Stomach (tissue), 9 donors: ENCODE measurements around the gene FOSL1. TPM values are rescaled to one million over a fixed set of nuclear protein-coding genes. Genes with fewer than 3 reads are reported as not detected.

Source experiments
- DNase-seq, 2 donors: peaks; one replicate each; pipeline versions ENCODE4 v3.0.0 to v3.0.0-alpha.2; 2013 to 2019
- H3K27ac ChIP-seq, 5 donors: fragments of 200-600 bp in 4 of 5; sonication (generic) in 4 of 5; one replicate each; pipeline ENCODE4 v1.5.1; 2013 to 2019; ENCODE audit warnings: mild to moderate bottlenecking in 1 of 5, moderate library complexity in 1 of 5
- H3K27me3 ChIP-seq, 3 donors: fragments of 200-600 bp; sonication (generic); one replicate each; pipeline ENCODE4 v1.5.1; 2017 to 2019; ENCODE audit warnings: mixed run types in 1 of 3
- H3K36me3 ChIP-seq, 4 donors: fragments of 200-600 bp; sonication (generic); 1 replicate in 3 of 4; 2 replicates in 1 of 4; pipeline ENCODE4 v1.5.1; 2016 to 2019
- H3K4me1 ChIP-seq, 4 donors: fragments of 200-600 bp; sonication (generic); one replicate each; pipeline ENCODE4 v1.5.1; 2016 to 2019
- H3K4me3 ChIP-seq, 4 donors: fragments of 200-600 bp; sonication (generic) in 3 of 4; one replicate each; pipeline ENCODE4 v1.5.1; 2016 to 2019; ENCODE audit warnings: mild to moderate bottlenecking in 1 of 4
- H3K9me3 ChIP-seq, 4 donors: fragments of 200-600 bp; sonication (generic); one replicate each; pipeline ENCODE4 v1.5.1; 2016 to 2019
- CTCF ChIP-seq, 7 experiments: fragments of 450-650 bp in 4 of 7; fragments of 200-600 bp in 3 of 7; sonication (generic) in 3 of 7; IDR thresholded peaks; one replicate each; pipeline ENCODE4 v1.5.1; 2016 to 2019; ENCODE audit warnings: antibody characterized with exemption in 7 of 7, control low read depth in 2 of 7, mild to moderate bottlenecking in 1 of 7
- EP300 ChIP-seq: sonication (generic); formaldehyde crosslinking; IDR thresholded peaks from one replicate; pipeline ENCODE4 v1.6.1; 2017; ENCODE audit warnings: antibody characterized with exemption
- POLR2A ChIP-seq, 4 donors: fragments of 450-650 bp; IDR thresholded peaks; one replicate each; pipeline ENCODE4 v1.6.1; 2016; ENCODE audit warnings: antibody characterized with exemption in 4 of 4, control low read depth in 2 of 4, mild to moderate bottlenecking in 1 of 4, moderate library complexity in 1 of 4
- POLR2AphosphoS5 ChIP-seq, 3 donors: sonication (generic); formaldehyde crosslinking; IDR thresholded peaks; one replicate each; pipeline ENCODE4 v1.6.1; 2016; ENCODE audit warnings: antibody characterized with exemption in 3 of 3
- WGBS, 5 donors: extraction: QIAGEN DNeasy Blood & Tissue Kit in 3 of 5; methylation state at CpG; one replicate each; pipeline versions ENCODE4 v1.1.5 to v1.1.7; 2013 to 2018; 5-methylcytosine and 5-hydroxymethylcytosine counted together
- intact Hi-C: fragments of 100-400 bp; cut with DNase I; formaldehyde crosslinking; loops from one replicate; pipeline ENCODE4 v1.15.1; 2023; ENCODE audit warnings: low total_unique reads
- polyA plus RNA-seq, 3 donors: library from polyadenylated mRNA; stranded (reverse); fragments of 200-250 nt; gene quantifications; one replicate each; pipeline ENCODE4 v1.2.3, GENCODE V29; 2013
- total RNA-seq, 5 donors: library from RNA; depleted of rRNA; stranded (reverse); fragments of >200 nt; gene quantifications; one replicate each; pipeline versions ENCODE4 v1.1.0 to v1.2.3, GENCODE V29; 2014 to 2016
- donor health status: healthy with polysubstance abuse.
- donor health status: Bipolar disorder and iron deficiency.
- donor health status: healthy.

Gene FOSL1
- total and polyA plus RNA-seq, 8 donors: 1.7 to 43.3 (median 10.6) TPM; not detected in 2

- Histone ChIP-seq H3K27me3 (no peaks in the 10 kb centered on the region), H3K4me1 (peaks cover 8 to 24% (median 16%) of the 10 kb centered on the region in 4 donors), H3K36me3 (peaks cover 9 to 26% (median 23%) of the 10 kb centered on the region in 4 donors), H3K27ac (no peak overlapping the region), H3K4me3 (no peak overlapping the region), H3K9me3 (peaks cover 0 to 7% (median 0%) of the 10 kb centered on the region in 4 donors)
- intact Hi-C loops: no loop called here
- WGBS, 5 donors: 65 to 80% (median 75%) methylated on average over 3 of the region's 3 CpGs
- no peak for TF ChIP-seq POLR2AphosphoS5 (IDR thresholded peaks at IDR 0.05)
- no peak for TF ChIP-seq EP300
- DNase-seq: no peak
Observed at GRCh38 chr11:65847746-65848145, 52.4 kb downstream of the FOSL1 start.

GRCh38 chr11:65844231-65844872, 55.8 kb downstream of the FOSL1 start:
- H3K27me3 ChIP-seq: no peaks in the 10 kb centered on the region
- H3K36me3 ChIP-seq: no peaks in the 10 kb centered on the region
- peak overlapping the region in 2 of 5 donors; percentile 13 to 49 for H3K27ac ChIP-seq
- WGBS, 5 donors: 48 to 74% (median 61%) methylated on average over 10 of the region's 10 CpGs
- H3K4me3 ChIP-seq: no peak overlapping the region
- intact Hi-C loops: no loop called here
- peak in 1 of 2 donors; percentile 61 for DNase-seq
- no peaks in the 10 kb centered on the region for H3K9me3 ChIP-seq
- H3K4me1 ChIP-seq: peaks cover 8 to 12% (median 10%) of the 10 kb centered on the region in 4 donors
- TF ChIP-seq POLR2A (IDR thresholded peaks at IDR 0.05) (no peak), EP300 (no peak), CTCF (IDR thresholded peaks at IDR 0.05) (no peak), POLR2AphosphoS5 (IDR thresholded peaks at IDR 0.05) (no peak)

GRCh38 chr11:65843811-65844210, 56.4 kb downstream of the FOSL1 start:
- H3K4me3 ChIP-seq: no peak overlapping the region
- H3K9me3 ChIP-seq: no peaks in the 10 kb centered on the region
- H3K27ac ChIP-seq: peak overlapping the region in 2 of 5 donors; percentile 13 to 49
- intact Hi-C loops: no loop called here
- peaks cover 6 to 12% (median 8%) of the 10 kb centered on the region in 4 donors for H3K4me1 ChIP-seq
- peak in 1 of 2 donors; percentile 30 for DNase-seq
- TF ChIP-seq EP300 (no peak), POLR2AphosphoS5 (IDR thresholded peaks at IDR 0.05) (no peak), POLR2A (IDR thresholded peaks at IDR 0.05) (no peak), CTCF (IDR thresholded peaks at IDR 0.05) (no peak)
- H3K27me3 ChIP-seq: no peaks in the 10 kb centered on the region
- no peaks in the 10 kb centered on the region for H3K36me3 ChIP-seq
- WGBS, 5 donors: 36 to 67% (median 49%) methylated on average over 3 of the region's 3 CpGs

- Histone ChIP-seq H3K4me1 (peaks cover 6 to 12% (median 8%) of the 10 kb centered on the region in 4 donors), H3K27ac (no peak overlapping the region), H3K36me3 (no peaks in the 10 kb centered on the region), H3K27me3 (no peaks in the 10 kb centered on the region), H3K9me3 (no peaks in the 10 kb centered on the region), H3K4me3 (no peak overlapping the region)
- intact Hi-C loops: no loop called here
- no peak for TF ChIP-seq POLR2A (IDR thresholded peaks at IDR 0.05)
- no peak for TF ChIP-seq POLR2AphosphoS5 (IDR thresholded peaks at IDR 0.05)
- TF ChIP-seq CTCF (IDR thresholded peaks at IDR 0.05): no peak
- TF ChIP-seq EP300: no peak
- DNase-seq: no peak
- 68 to 89% (median 81%) methylated on average over 3 to 4 of the region's 4 CpGs for WGBS, 5 donors
Observed at GRCh38 chr11:65842144-65842543, 58.0 kb downstream of the FOSL1 start.

Other genes with a start within 250 kb of the FOSL1 start
- gene RELA, start 237.5 kb downstream of the FOSL1 start, total RNA-seq: 10 to 100 TPM; 27.4 to 68.8 (median 54.0) TPM
- gene RELA, start 237.5 kb downstream of the FOSL1 start, polyA plus RNA-seq: 10 to 100 TPM; 37.9 to 56.8 (median 39.2) TPM
- gene KAT5, start 188.1 kb downstream of the FOSL1 start, total RNA-seq: 10 to 100 TPM; 13.3 to 99.1 (median 58.7) TPM
- 10 to 100 TPM; 51.5 to 76.8 (median 53.5) TPM for gene KAT5, start 188.1 kb downstream of the FOSL1 start, polyA plus RNA-seq
- 100 to 1,000 TPM in 1 of 5 donors, 10 to 100 TPM in 4; 14.1 to 171 (median 49.0) TPM for gene RNASEH2C, start 179.6 kb downstream of the FOSL1 start, total RNA-seq
- gene RNASEH2C, start 179.6 kb downstream of the FOSL1 start, polyA plus RNA-seq: 10 to 100 TPM; 69.2 to 86.4 (median 83.9) TPM
- 10 to 100 TPM in 4 of 5 donors, 1 to 10 TPM in 1; 7.3 to 44.9 (median 19.6) TPM for gene AP5B1, start 119.4 kb downstream of the FOSL1 start, total RNA-seq
- 1 to 10 TPM; 3.6 to 5.1 (median 3.7) TPM for gene AP5B1, start 119.4 kb downstream of the FOSL1 start, polyA plus RNA-seq
- gene OVOL1, start 113.3 kb downstream of the FOSL1 start, total RNA-seq: 100 to 1,000 TPM in 1 of 5 donors, 10 to 100 TPM in 1, 1 to 10 TPM in 2, not detected in 1; 1.2 to 120 (median 9.9) TPM
- gene OVOL1, start 113.3 kb downstream of the FOSL1 start, polyA plus RNA-seq: 1 to 10 TPM in 2 of 3 donors, under 1 TPM in 1; 0.92 to 7.8 (median 1.3) TPM
- 1 to 10 TPM in 2 of 5 donors, under 1 TPM in 1, not detected in 2; 0.29 to 1.4 (median 1.3) TPM for gene SNX32, start 66.4 kb downstream of the FOSL1 start, total RNA-seq
- under 1 TPM; 0.25 to 0.90 (median 0.61) TPM for gene SNX32, start 66.4 kb downstream of the FOSL1 start, polyA plus RNA-seq
- gene CFL1, start 42.2 kb downstream of the FOSL1 start, total RNA-seq: 1,000 to 10,000 TPM in 1 of 5 donors, 100 to 1,000 TPM in 4; 389 to 1,430 (median 677) TPM
- gene CFL1, start 42.2 kb downstream of the FOSL1 start, polyA plus RNA-seq: 100 to 1,000 TPM; 534 to 874 (median 658) TPM
- 100 to 1,000 TPM in 2 of 5 donors, 10 to 100 TPM in 3; 26.4 to 162 (median 81.1) TPM for gene MUS81, start 40.0 kb downstream of the FOSL1 start, total RNA-seq
- 10 to 100 TPM; 32.7 to 64.6 (median 32.9) TPM for gene MUS81, start 40.0 kb downstream of the FOSL1 start, polyA plus RNA-seq
- 10 to 100 TPM; 21.0 to 34.4 (median 23.3) TPM for gene EFEMP2, start 27.6 kb downstream of the FOSL1 start, total RNA-seq
- 10 to 100 TPM; 31.8 to 37.9 (median 36.0) TPM for gene EFEMP2, start 27.6 kb downstream of the FOSL1 start, polyA plus RNA-seq
- 1 to 10 TPM in 2 of 5 donors, under 1 TPM in 1, not detected in 2; 0.58 to 2.2 (median 1.1) TPM for gene CTSW, start 20.6 kb downstream of the FOSL1 start, total RNA-seq
- gene CTSW, start 20.6 kb downstream of the FOSL1 start, polyA plus RNA-seq: 1 to 10 TPM in 2 of 3 donors, under 1 TPM in 1; 0.43 to 2.7 (median 1.6) TPM
- gene FIBP, start 11.9 kb downstream of the FOSL1 start, total RNA-seq: 100 to 1,000 TPM in 2 of 5 donors, 10 to 100 TPM in 3; 25.4 to 488 (median 74.3) TPM
- gene FIBP, start 11.9 kb downstream of the FOSL1 start, polyA plus RNA-seq: 10 to 100 TPM; 45.2 to 76.5 (median 66.0) TPM
- 10 to 100 TPM in 4 of 5 donors, 1 to 10 TPM in 1; 7.0 to 68.9 (median 20.6) TPM for gene CCDC85B, start 9.7 kb downstream of the FOSL1 start, total RNA-seq
- gene CCDC85B, start 9.7 kb downstream of the FOSL1 start, polyA plus RNA-seq: 10 to 100 TPM; 25.1 to 50.4 (median 42.5) TPM
- 10 to 100 TPM in 3 of 5 donors, 1 to 10 TPM in 2; 3.1 to 16.8 (median 10.1) TPM for gene C11orf68, start 18.7 kb upstream of the FOSL1 start, total RNA-seq
- gene C11orf68, start 18.7 kb upstream of the FOSL1 start, polyA plus RNA-seq: 10 to 100 TPM; 26.9 to 31.3 (median 29.6) TPM
- gene DRAP1, start 19.0 kb upstream of the FOSL1 start, total RNA-seq: 100 to 1,000 TPM in 1 of 5 donors, 10 to 100 TPM in 4; 13.3 to 133 (median 49.2) TPM
- gene DRAP1, start 19.0 kb upstream of the FOSL1 start, polyA plus RNA-seq: 10 to 100 TPM; 64.0 to 89.2 (median 77.9) TPM
- not detected for gene TSGA10IP, start 45.1 kb upstream of the FOSL1 start, total RNA-seq
- gene TSGA10IP, start 45.1 kb upstream of the FOSL1 start, polyA plus RNA-seq: not detected
- 100 to 1,000 TPM in 2 of 5 donors, 10 to 100 TPM in 3; 26.1 to 278 (median 38.4) TPM for gene SART1, start 61.3 kb upstream of the FOSL1 start, total RNA-seq
- 10 to 100 TPM; 76.1 to 93.2 (median 88.9) TPM for gene SART1, start 61.3 kb upstream of the FOSL1 start, polyA plus RNA-seq
- 10 to 100 TPM in 2 of 5 donors, 1 to 10 TPM in 2, not detected in 1; 3.8 to 26.1 (median 12.9) TPM for gene EIF1AD, start 101.8 kb upstream of the FOSL1 start, total RNA-seq
- gene EIF1AD, start 101.8 kb upstream of the FOSL1 start, polyA plus RNA-seq: 10 to 100 TPM; 10.5 to 13.6 (median 13.1) TPM
- gene BANF1, start 102.1 kb upstream of the FOSL1 start, total RNA-seq: 10 to 100 TPM; 12.3 to 58.4 (median 27.2) TPM
- 100 to 1,000 TPM; 150 to 207 (median 180) TPM for gene BANF1, start 102.1 kb upstream of the FOSL1 start, polyA plus RNA-seq
- 10 to 100 TPM in 1 of 5 donors, not detected in 4; 47.8 TPM for gene CST6, start 111.6 kb upstream of the FOSL1 start, total RNA-seq
- gene CST6, start 111.6 kb upstream of the FOSL1 start, polyA plus RNA-seq: 1 to 10 TPM in 1 of 3 donors, under 1 TPM in 1, not detected in 1; 0.50 to 6.6 TPM
- gene CATSPER1, start 126.1 kb upstream of the FOSL1 start, total RNA-seq: not detected
- gene CATSPER1, start 126.1 kb upstream of the FOSL1 start, polyA plus RNA-seq: 1 to 10 TPM in 1 of 3 donors, under 1 TPM in 2; 0.08 to 1.4 (median 0.68) TPM
- not detected for gene GAL3ST3, start 148.8 kb upstream of the FOSL1 start, total RNA-seq
- gene GAL3ST3, start 148.8 kb upstream of the FOSL1 start, polyA plus RNA-seq: not detected
- gene SF3B2, start 152.0 kb upstream of the FOSL1 start, total RNA-seq: 100 to 1,000 TPM in 4 of 5 donors, 10 to 100 TPM in 1; 52.7 to 366 (median 164) TPM
- 100 to 1,000 TPM in 1 of 3 donors, 10 to 100 TPM in 2; 71.4 to 110 (median 99.9) TPM for gene SF3B2, start 152.0 kb upstream of the FOSL1 start, polyA plus RNA-seq
- gene PACS1, start 169.9 kb upstream of the FOSL1 start, total RNA-seq: 100 to 1,000 TPM in 2 of 5 donors, 10 to 100 TPM in 3; 47.0 to 269 (median 57.4) TPM
- gene PACS1, start 169.9 kb upstream of the FOSL1 start, polyA plus RNA-seq: 10 to 100 TPM; 14.7 to 24.3 (median 18.2) TPM